22Rv1 (cell line): ENCODE data around the gene MMRN1.

Experiments used
- H3K27ac ChIP-seq: fragments of 450-650 bp; 2 replicates; pipeline ENCODE4 v1.5.1; 2017
- ZFX ChIP-seq: fragments of 450-650 bp; IDR thresholded peaks from 2 replicates; pipeline ENCODE4 v1.6.1; 2017; ENCODE audit warnings: antibody characterized with exemption, borderline replicate concordance
- TF ChIP-seq, protein P1 (sequence below): fragments of 450-650 bp; IDR thresholded peaks from 2 replicates; pipeline ENCODE4 v1.5.1; 2017; ENCODE audit warnings: mild to moderate bottlenecking

Gene MMRN1

GRCh38 chr4:89957046-89957926 is 62.6 kb downstream of the MMRN1 start:
- TF ChIP-seq, protein P1, sequence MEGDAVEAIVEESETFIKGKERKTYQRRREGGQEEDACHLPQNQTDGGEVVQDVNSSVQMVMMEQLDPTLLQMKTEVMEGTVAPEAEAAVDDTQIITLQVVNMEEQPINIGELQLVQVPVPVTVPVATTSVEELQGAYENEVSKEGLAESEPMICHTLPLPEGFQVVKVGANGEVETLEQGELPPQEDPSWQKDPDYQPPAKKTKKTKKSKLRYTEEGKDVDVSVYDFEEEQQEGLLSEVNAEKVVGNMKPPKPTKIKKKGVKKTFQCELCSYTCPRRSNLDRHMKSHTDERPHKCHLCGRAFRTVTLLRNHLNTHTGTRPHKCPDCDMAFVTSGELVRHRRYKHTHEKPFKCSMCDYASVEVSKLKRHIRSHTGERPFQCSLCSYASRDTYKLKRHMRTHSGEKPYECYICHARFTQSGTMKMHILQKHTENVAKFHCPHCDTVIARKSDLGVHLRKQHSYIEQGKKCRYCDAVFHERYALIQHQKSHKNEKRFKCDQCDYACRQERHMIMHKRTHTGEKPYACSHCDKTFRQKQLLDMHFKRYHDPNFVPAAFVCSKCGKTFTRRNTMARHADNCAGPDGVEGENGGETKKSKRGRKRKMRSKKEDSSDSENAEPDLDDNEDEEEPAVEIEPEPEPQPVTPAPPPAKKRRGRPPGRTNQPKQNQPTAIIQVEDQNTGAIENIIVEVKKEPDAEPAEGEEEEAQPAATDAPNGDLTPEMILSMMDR, result no peak
- no peak for TF ChIP-seq ZFX
- peak overlapping the region; percentile 14; the same call in 1 of the 2 replicates for H3K27ac ChIP-seq

DNA sequence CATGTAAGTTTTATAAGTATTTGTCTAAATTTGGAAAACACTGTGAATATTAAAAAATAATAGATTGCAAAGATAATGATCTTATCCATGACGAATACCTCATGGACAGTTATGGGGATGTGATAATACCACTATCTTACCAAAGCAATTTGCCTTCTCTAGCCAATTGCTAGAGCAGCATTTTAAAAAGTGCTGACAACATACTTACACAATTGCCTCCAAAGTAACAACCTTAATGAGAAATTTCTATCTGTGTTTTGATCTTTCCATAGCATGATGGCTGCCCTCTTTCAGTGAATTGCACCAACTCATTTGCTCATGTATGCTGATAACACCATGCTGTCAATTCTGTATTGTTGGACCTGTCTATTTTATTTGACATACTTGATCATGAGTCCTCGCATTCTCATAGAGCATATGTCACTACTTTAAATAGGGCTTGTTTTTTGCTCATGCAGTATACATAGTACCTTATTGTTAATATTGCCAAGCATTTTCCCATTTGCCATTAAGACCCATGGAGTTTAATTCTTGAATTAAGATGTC is 87.2 kb downstream of the MMRN1 start:
- TF ChIP-seq, protein P1, result no peak
- no peak for TF ChIP-seq ZFX
- no peak overlapping the region for H3K27ac ChIP-seq

DNA sequence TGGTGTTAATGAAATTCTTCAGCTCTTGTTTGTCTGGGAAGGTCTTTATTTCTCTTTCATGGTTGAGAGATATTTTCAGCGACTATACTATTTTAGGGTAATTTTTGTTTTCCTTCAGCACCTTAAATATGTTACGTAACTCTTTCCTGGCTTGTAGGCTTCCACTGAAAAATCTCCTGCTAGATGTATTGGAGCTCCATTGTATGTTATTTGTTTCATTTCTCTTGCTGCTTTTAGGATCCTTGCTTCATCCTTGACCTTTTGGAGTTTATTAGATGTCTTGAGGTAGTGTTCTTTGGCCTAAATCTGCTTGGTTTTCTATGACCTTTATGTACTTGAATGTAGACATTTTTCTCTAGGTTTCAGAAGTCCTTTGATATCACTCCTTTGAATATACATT is 93.6 kb downstream of the MMRN1 start:
- TF ChIP-seq, protein P1, result no peak
- no peak for TF ChIP-seq ZFX

DNA sequence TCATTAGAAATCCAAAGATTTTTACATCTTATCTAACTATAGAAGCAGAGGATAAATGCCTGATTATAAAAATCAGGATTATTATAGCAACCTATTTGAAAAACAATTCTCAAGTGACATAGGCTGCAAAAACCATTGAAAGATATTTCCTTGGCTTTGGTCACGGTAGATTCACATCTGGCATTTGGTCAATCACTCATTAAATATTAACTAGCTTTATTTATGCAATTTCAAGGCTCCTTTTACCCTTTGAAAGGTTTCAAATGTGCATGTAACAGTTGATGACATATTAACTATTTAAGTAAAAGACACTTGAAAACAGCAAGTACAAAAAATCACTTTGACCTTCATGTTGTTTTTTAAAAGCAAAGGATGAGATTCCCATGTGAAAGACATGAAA is 98.1 kb downstream of the MMRN1 start:
- TF ChIP-seq, protein P1, result no peak
- TF ChIP-seq ZFX, result no peak

More for the DNA sequence above, 93.6 kb downstream of the MMRN1 start:
- H3K27ac ChIP-seq, result no peak overlapping the region

DNA sequence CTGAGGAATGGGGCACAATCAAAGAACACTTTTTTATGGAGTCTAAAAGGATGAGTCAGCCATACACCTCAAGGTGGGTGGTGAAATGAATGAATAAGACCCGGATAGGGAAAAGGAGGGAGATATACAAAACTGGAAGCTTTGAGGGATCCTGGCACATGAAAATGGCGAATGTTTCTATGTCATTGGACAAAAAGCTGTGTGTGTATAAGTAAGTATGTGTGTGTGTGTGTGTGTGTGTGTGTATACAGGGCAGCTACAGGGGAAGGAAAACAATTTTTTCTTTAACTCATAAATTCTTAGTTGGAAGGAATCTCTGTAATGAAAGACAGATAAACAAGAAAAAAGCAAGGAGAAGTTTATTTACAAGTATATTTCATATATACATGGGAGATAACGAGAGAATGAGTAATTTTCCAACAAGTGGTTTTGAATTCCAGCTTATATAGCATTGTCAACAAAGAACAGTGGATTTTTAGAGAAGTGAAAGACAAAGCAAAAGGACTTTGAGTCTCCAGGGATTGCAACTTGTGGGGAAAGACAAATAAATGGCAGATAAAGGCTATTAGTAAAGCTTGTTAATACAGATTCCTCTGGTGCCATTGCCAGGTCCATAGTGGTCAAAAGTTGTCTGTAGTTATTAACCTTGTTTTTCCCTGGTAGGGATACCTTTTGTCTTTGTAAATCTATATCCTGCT is 99.7 kb downstream of the MMRN1 start:
- TF ChIP-seq, protein P1, result no peak
- no peak for TF ChIP-seq ZFX

More for the DNA sequence above, 98.1 kb downstream of the MMRN1 start:
- H3K27ac ChIP-seq, result no peak overlapping the region

GRCh38 chr4:89995006-89995405 is 100.4 kb downstream of the MMRN1 start:
- no peak overlapping the region for H3K27ac ChIP-seq
- TF ChIP-seq ZFX, result no peak
- TF ChIP-seq, protein P1, result no peak

More for the DNA sequence above, 99.7 kb downstream of the MMRN1 start:
- no peak overlapping the region for H3K27ac ChIP-seq
